Stimulated activated CD8-positive, alpha-beta memory T cell treated with anti-CD3 and anti-CD28 coated beads, Interleukin-12 subunit alpha, Interleukin-12 subunit beta, amount 100 ng/mL, for 24 hours (primary cell): ENCODE measurements around the gene UBALD1.

Source experiments
- DNase-seq: peaks from one replicate; pipeline ENCODE4 v3.0.0-alpha.2; 2020; ENCODE audit errors: extremely low read depth

The UBALD1 gene

GRCh38 chr16:4616047-4616811, 1.5 kb upstream of the UBALD1 start:
- peak; percentile 96 for DNase-seq

GRCh38 chr16:4615384-4616046, 827 bp upstream of the UBALD1 start:
- DNase-seq: no peak

- DNase-seq: no peak
Measured at GRCh38 chr16:4613636-4614570, 785 bp downstream of the UBALD1 start.

GRCh38 chr16:4612977-4613635, 1.6 kb downstream of the UBALD1 start:
- no peak for DNase-seq

GRCh38 chr16:4612474-4612931, 2.2 kb downstream of the UBALD1 start:
- no peak for DNase-seq

GRCh38 chr16:4611337-4612021, 3.2 kb downstream of the UBALD1 start:
- no peak for DNase-seq

- DNase-seq: no peak
Measured at GRCh38 chr16:4610011-4611005, 4.4 kb downstream of the UBALD1 start.

GRCh38 chr16:4609200-4610010, 5.3 kb downstream of the UBALD1 start:
- no peak for DNase-seq

GRCh38 chr16:4608704-4608980, 6.0 kb downstream of the UBALD1 start:
- no peak for DNase-seq

- no peak for DNase-seq
Measured at GRCh38 chr16:4607841-4608703, 6.6 kb downstream of the UBALD1 start.

GRCh38 chr16:4606354-4606753, 8.3 kb downstream of the UBALD1 start:
- no peak for DNase-seq

GRCh38 chr16:4604401-4604800, 10.3 kb downstream of the UBALD1 start:
- no peak for DNase-seq

GRCh38 chr16:4603624-4604170, 11.0 kb downstream of the UBALD1 start:
- DNase-seq: no peak

GRCh38 chr16:4602331-4602730, 12.4 kb downstream of the UBALD1 start:
- DNase-seq: no peak

- no peak for DNase-seq
Measured at GRCh38 chr16:4601864-4602186, 12.9 kb downstream of the UBALD1 start.

GRCh38 chr16:4601036-4601863, 13.4 kb downstream of the UBALD1 start:
- no peak for DNase-seq

GRCh38 chr16:4599545-4599944, 15.1 kb downstream of the UBALD1 start:
- no peak for DNase-seq
